Lower leg skin (tissue), 4 donors: Measurements from ENCODE around the gene MKLN1. TPM values are rescaled to one million over a fixed set of nuclear protein-coding genes. Genes with fewer than 3 reads are reported as not detected.
"Not testable (repeated sequence)": the region's sequence is repeated elsewhere in the genome, so short reads cannot be mapped to it uniquely, and the experiment has no call there.

Experiments used
- DNase-seq, 2 donors: peaks; one replicate each; pipeline ENCODE4 v3.0.0-alpha.2; 2019; ENCODE audit warnings: low spot score in 2 of 2
- H3K4me3 ChIP-seq: fragments of 200-600 bp; sonication (generic); 2 replicates; pipeline ENCODE4 v1.5.1; 2017; ENCODE audit warnings: mild to moderate bottlenecking, low read depth; ENCODE audit not compliant: poor library complexity, severe bottlenecking
- POLR2A ChIP-seq, 2 donors: fragments of 450-650 bp; IDR thresholded peaks; one replicate each; pipeline ENCODE4 v1.6.1; 2016 to 2017; ENCODE audit warnings: antibody characterized with exemption in 2 of 2, mild to moderate bottlenecking in 1 of 2, moderate library complexity in 1 of 2
- WGBS, 2 donors: methylation state at CpG; one replicate each; pipeline ENCODE4 v1.1.5; 2018; 5-methylcytosine and 5-hydroxymethylcytosine counted together
- intact Hi-C: fragments of 100-400 bp; cut with DNase I; formaldehyde crosslinking; loops from one replicate; pipeline ENCODE4 v1.15.0; 2023; ENCODE audit warnings: low total_unique reads
- total RNA-seq, 4 donors: library from RNA; depleted of rRNA; stranded (reverse); fragments of >200 nt; gene quantifications; one replicate each; pipeline ENCODE4 v1.1.0, GENCODE V29; 2016
- TF ChIP-seq, protein P1 (sequence below), 3 donors: fragments of 450-650 bp; IDR thresholded peaks; one replicate each; pipeline ENCODE4 v1.5.1; 2016; ENCODE audit warnings: antibody characterized with exemption in 3 of 3, mild to moderate bottlenecking in 3 of 3, moderate library complexity in 2 of 3

MKLN1 gene
- total RNA-seq, 4 donors from 2014 or later, result 25.7 to 37.8 (median 31.3) TPM

GRCh38 chr7:131462059-131462458 lies 134.4 kb downstream of the MKLN1 start:
- 75 to 82% methylated on average over 3 of the region's 3 CpGs for WGBS, 2 donors
- no peak for DNase-seq
- TF ChIP-seq, protein P1, sequence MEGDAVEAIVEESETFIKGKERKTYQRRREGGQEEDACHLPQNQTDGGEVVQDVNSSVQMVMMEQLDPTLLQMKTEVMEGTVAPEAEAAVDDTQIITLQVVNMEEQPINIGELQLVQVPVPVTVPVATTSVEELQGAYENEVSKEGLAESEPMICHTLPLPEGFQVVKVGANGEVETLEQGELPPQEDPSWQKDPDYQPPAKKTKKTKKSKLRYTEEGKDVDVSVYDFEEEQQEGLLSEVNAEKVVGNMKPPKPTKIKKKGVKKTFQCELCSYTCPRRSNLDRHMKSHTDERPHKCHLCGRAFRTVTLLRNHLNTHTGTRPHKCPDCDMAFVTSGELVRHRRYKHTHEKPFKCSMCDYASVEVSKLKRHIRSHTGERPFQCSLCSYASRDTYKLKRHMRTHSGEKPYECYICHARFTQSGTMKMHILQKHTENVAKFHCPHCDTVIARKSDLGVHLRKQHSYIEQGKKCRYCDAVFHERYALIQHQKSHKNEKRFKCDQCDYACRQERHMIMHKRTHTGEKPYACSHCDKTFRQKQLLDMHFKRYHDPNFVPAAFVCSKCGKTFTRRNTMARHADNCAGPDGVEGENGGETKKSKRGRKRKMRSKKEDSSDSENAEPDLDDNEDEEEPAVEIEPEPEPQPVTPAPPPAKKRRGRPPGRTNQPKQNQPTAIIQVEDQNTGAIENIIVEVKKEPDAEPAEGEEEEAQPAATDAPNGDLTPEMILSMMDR (IDR thresholded peaks at IDR 0.05), result no peak
- TF ChIP-seq POLR2A (IDR thresholded peaks at IDR 0.05), result no peak
- intact Hi-C loops, result no loop called here
- H3K4me3 ChIP-seq, result no peak overlapping the region

DNA sequence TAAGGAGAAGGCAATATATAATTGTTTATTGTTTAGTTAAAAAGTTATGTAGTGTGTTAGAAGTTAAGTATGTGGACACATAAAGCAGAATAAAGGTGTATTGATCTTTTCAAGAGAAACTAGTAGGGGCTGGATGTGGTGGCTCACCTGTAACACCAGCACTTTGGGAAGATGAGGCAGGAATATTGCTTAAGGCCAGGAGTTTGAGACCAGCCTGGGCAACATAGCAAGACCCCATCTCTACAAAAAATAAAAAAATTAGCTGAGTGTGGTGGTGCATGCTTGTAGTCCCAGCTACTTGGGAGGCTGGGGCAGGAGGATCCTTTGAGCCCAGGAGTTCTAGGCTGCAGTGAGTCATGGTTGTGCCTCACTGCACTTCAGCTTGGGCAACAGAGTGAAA lies 135.0 kb downstream of the MKLN1 start:
- intact Hi-C loops, H3K4me3 ChIP-seq, DNase-seq: not testable (repeated sequence)

DNA sequence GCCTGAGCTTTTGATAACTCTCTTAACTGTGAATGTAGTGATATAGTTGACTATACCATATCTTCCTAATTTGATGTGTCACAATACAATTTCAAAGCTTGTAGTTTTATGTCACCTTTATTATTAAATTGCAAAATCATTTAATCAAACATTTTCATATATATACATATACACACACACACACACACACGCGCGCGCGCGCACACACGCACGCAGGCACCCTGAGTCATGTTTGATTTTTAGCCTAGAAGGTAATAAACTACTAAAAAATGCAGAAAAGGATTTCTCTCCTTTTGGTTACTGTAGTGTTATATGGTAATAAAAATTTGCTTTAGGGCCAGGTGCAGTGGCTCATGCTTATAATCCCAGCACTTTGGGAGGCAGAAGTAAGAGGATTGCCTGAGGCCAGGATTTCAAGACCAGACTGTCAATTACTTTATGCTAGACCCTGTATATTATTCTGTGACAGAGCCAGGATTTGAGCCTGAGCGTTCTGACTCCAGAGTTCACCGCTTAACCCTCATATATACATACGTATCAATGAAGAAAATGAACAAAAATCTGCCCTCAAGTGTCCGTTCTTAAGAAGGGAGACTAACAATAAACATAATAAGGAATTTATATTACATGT lies 139.2 kb downstream of the MKLN1 start:
- DNase-seq, result no peak
- 96% methylated on average over 12 of the region's 12 CpGs for WGBS, 2 donors
- no peak overlapping the region for H3K4me3 ChIP-seq
- no peak for TF ChIP-seq POLR2A (IDR thresholded peaks at IDR 0.05)
- TF ChIP-seq, protein P1 (IDR thresholded peaks at IDR 0.05), result no peak
- intact Hi-C loops, result no loop called here

DNA sequence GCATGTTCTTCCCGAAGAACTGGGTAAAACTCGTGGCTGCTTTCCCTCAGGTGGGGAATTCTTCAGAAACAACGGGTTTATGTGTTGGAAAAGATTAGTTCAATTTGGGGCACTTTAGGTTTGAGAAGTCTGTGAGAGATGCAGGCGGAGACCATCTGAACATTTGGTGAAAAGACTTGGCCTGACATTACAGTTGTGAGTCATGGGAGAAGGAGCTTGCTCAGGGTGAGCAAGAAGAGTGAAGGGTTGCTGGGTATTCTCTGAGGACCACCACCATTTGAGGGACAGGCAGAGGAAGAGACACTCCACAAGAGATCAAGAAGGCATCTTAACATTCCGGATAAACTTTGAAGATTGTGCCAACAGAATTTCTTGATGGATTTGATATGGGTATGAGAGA lies 140.1 kb downstream of the MKLN1 start:
- H3K4me3 ChIP-seq, result no peak overlapping the region
- intact Hi-C loops, result no loop called here
- no peak for TF ChIP-seq POLR2A (IDR thresholded peaks at IDR 0.05)
- TF ChIP-seq, protein P1 (IDR thresholded peaks at IDR 0.05), result no peak
- 89 to 90% methylated on average over 5 of the region's 5 CpGs for WGBS, 2 donors
- no peak for DNase-seq

- TF ChIP-seq POLR2A (IDR thresholded peaks at IDR 0.05), result no peak
- TF ChIP-seq, protein P1 (IDR thresholded peaks at IDR 0.05), result no peak
- intact Hi-C loops, result no loop called here
- DNase-seq, result no peak
- 97 to 98% methylated on average over 4 of the region's 4 CpGs for WGBS, 2 donors
- H3K4me3 ChIP-seq, result no peak overlapping the region
Observed at GRCh38 chr7:131471250-131472004, 143.8 kb downstream of the MKLN1 start.

DNA sequence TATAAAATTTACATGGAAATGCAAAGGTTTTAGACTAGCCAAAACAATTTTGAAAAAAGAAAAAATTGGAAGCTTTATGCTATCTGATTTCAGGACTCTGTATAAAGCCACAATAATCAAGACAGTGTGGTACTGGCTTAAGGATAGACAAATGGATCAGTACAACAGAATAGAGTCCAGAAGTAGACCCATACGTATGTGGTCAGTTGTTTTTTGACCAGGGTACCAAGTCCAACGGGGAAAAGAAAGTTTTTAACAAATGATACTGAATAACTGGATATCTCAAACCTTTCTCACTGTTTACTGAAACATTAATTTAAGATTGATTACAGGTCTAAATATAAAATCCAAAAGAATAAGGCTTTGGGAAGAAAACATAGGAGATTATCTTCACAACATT lies 149.1 kb downstream of the MKLN1 start:
- intact Hi-C loops, result no loop called here
- H3K4me3 ChIP-seq, result no peak overlapping the region
- WGBS, 2 donors, result 88 to 94% methylated on average over 2 of the region's 2 CpGs
- DNase-seq, result no peak
- no peak for TF ChIP-seq POLR2A (IDR thresholded peaks at IDR 0.05)
- TF ChIP-seq, protein P1 (IDR thresholded peaks at IDR 0.05), result no peak
